ENCODE results near the gene HTR1E.

HTR1E gene

GRCh38 chr6:87045521-87046075, 108.3 kb downstream of the HTR1E start:
- H3K4me3 ChIP-seq (ENCODE audit: low read depth, low read length) = no peak overlapping the region
- CTCF ChIA-PET = interaction anchor here (0.9 to 1.0 kb wide), 2 partner anchors 13 to 19 kb away, joined by 3 to 4 read pairs; no protein-coding TSS in a partner anchor
- POLR2A ChIA-PET = no interaction called here
- TF ChIP-seq, protein P1, sequence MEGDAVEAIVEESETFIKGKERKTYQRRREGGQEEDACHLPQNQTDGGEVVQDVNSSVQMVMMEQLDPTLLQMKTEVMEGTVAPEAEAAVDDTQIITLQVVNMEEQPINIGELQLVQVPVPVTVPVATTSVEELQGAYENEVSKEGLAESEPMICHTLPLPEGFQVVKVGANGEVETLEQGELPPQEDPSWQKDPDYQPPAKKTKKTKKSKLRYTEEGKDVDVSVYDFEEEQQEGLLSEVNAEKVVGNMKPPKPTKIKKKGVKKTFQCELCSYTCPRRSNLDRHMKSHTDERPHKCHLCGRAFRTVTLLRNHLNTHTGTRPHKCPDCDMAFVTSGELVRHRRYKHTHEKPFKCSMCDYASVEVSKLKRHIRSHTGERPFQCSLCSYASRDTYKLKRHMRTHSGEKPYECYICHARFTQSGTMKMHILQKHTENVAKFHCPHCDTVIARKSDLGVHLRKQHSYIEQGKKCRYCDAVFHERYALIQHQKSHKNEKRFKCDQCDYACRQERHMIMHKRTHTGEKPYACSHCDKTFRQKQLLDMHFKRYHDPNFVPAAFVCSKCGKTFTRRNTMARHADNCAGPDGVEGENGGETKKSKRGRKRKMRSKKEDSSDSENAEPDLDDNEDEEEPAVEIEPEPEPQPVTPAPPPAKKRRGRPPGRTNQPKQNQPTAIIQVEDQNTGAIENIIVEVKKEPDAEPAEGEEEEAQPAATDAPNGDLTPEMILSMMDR (IDR thresholded peaks at IDR 0.05; ENCODE audit: insufficient read depth, low read length, missing control alignments) = no peak
- no peak for DNase-seq (ENCODE audit: low read depth, low spot score)

DNA sequence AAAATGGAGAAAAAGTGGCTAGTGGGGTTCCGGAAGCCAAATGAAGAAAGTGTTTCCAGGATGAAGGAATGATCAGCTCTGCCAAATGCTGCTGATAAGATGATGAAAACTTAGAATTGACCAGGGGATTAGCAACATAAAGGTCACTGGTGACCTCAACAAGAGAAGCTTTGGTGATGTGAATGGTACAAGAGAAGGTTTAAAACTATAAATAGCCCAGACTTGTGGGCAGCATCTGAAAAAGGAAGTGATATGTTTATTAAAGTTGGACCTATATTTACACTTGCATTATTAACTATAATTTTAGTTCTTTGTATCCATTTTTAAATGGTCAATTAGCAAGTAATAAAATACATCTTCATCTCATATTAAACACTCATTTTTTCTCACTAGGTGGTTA, 112.5 kb downstream of the HTR1E start:
- H3K4me3 ChIP-seq (ENCODE audit: low read depth, low read length) = no peak overlapping the region
- POLR2A ChIA-PET = no interaction called here
- TF ChIP-seq, protein P1 (IDR thresholded peaks at IDR 0.05; ENCODE audit: insufficient read depth, low read length, missing control alignments) = no peak
- no peak for DNase-seq (ENCODE audit: low read depth, low spot score)
- CTCF ChIA-PET = no interaction called here

GRCh38 chr6:87053312-87053711, 116.0 kb downstream of the HTR1E start:
- POLR2A ChIA-PET = no interaction called here
- CTCF ChIA-PET = interaction anchor here (1.3 kb wide), 1 partner anchor 14 kb away, joined by 4 read pairs; no protein-coding TSS in a partner anchor
- TF ChIP-seq, protein P1 (IDR thresholded peaks at IDR 0.05; ENCODE audit: insufficient read depth, low read length, missing control alignments) = no peak
- no peak overlapping the region for H3K4me3 ChIP-seq (ENCODE audit: low read depth, low read length)
- DNase-seq (ENCODE audit: low read depth, low spot score) = no peak

DNA sequence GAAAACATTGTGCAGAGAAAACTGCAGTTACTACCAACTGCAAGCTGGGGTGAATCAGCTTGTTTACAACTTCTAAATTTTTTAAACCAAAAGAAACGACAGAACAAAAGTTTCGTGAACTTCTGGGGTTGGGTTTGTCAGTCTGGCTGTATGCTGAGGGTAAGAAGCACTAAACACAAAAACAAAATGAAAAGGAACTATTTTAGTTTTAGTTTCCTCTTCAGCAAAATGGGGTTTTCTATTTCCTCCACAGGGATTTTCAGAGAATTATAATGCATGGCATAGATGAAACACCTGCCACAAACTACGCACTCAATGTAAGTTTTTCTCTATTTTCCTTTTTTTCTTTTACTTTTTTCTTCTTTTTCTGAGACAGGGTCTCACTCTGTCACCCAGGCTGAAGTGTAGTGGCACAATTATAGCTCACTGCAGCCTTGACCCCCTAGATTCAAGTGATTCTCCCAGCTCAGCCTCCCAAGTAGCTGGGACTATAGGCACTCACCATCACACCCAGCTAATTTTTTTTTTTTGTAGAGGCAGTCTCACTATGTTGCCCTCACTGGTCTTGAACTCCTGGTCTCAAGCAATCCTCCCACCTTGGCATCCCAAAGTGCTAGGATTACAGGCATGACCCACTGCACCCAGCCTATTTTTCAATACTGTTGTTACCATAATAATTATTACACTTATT, 117.0 kb downstream of the HTR1E start:
- POLR2A ChIA-PET = no interaction called here
- no peak for DNase-seq (ENCODE audit: low read depth, low spot score)
- CTCF ChIA-PET = interaction anchor here (1.3 kb wide), 1 partner anchor 13 kb away, joined by 4 read pairs; no protein-coding TSS in a partner anchor
- no peak overlapping the region for H3K4me3 ChIP-seq (ENCODE audit: low read depth, low read length)
- TF ChIP-seq, protein P1 (IDR thresholded peaks at IDR 0.05; ENCODE audit: insufficient read depth, low read length, missing control alignments) = no peak

GRCh38 chr6:87059943-87060342, 122.6 kb downstream of the HTR1E start:
- no peak for DNase-seq (ENCODE audit: low read depth, low spot score)
- H3K4me3 ChIP-seq (ENCODE audit: low read depth, low read length) = no peak overlapping the region
- POLR2A ChIA-PET = no interaction called here
- CTCF ChIA-PET = no interaction called here
- TF ChIP-seq, protein P1 (IDR thresholded peaks at IDR 0.05; ENCODE audit: insufficient read depth, low read length, missing control alignments) = no peak

DNA sequence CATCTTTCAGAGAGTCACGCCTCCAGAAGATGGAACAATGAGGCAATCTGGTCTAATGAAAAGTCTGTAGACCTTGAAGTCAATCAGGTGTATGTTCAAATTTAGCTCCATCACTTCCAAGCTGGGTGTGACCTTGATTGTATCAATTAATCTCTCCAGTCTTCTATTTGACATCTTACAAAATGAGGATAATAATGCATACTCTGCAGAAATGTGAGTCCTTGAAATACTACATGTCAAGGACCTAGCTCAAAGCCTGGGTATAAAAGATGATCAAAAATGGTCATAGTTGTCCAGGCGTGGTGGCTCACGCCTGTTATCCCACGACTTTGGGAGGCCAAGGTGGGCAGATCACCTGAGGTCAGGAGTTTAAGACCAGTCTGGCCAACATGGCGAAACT, 127.8 kb downstream of the HTR1E start:
- no peak overlapping the region for H3K4me3 ChIP-seq (ENCODE audit: low read depth, low read length)
- ChIA-PET POLR2A (no interaction called here), CTCF (interaction anchor here (1.0 to 6.7 kb wide), 7 partner anchors 10 to 328 kb away, joined by 4 to 59 read pairs (median 9); no protein-coding TSS in a partner anchor)
- TF ChIP-seq, protein P1 (IDR thresholded peaks at IDR 0.05; ENCODE audit: insufficient read depth, low read length, missing control alignments) = no peak
- DNase-seq (ENCODE audit: low read depth, low spot score) = no peak
